GM18907 (cell line): Measurements from ENCODE around the gene CFAP74.
"Not testable (repeated sequence)": the region's sequence is repeated elsewhere in the genome, so short reads cannot be mapped to it uniquely, and the experiment has no call there.

Source experiments
- ATAC-seq: cut with Tn5 transposase; IDR thresholded peaks from one replicate; pipeline ENCODE4 v1.9.1; 2021; ENCODE audit warnings: mild to moderate bottlenecking, moderate library complexity; ENCODE audit not compliant: unreplicated experiment

The CFAP74 gene

DNA sequence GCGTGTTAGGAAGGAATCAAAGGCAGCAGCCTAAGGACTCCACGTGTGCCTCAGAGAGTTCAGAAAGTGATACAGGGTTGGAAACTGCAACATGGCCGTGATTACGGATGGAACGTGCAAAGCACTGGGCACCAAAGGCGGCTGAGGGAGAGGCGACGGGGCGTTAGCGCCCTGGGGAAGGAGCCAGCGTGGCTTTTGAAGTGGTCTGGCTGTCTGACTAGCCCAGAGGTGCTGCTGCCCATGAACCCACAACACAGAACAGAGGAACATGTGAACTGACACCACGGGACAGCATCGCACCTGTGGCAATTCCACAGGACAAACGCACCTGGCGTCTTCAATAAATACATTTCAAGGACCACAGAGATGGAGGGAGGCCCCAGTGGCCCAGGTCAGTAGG, 66.5 kb downstream of the CFAP74 start:
- ATAC-seq: no peak

DNA sequence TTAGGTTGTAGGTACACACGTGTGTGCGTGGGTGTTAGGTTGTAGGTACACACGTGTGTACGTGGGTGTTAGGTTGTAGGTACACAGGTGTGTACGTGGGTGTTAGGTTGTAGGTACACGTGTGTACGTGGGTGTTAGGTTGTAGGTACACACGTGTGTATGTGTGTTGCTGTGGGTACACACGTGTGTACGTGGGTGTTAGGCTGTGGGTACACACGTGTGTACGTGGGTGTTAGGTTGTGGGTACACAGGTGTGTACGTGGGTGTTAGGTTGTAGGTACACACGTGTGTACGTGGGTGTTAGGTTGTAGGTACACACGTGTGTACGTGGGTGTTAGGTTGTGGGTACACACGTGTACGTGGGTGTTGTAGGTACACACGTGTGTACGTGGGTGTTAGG, 68.7 kb downstream of the CFAP74 start:
- ATAC-seq: not testable (repeated sequence)

DNA sequence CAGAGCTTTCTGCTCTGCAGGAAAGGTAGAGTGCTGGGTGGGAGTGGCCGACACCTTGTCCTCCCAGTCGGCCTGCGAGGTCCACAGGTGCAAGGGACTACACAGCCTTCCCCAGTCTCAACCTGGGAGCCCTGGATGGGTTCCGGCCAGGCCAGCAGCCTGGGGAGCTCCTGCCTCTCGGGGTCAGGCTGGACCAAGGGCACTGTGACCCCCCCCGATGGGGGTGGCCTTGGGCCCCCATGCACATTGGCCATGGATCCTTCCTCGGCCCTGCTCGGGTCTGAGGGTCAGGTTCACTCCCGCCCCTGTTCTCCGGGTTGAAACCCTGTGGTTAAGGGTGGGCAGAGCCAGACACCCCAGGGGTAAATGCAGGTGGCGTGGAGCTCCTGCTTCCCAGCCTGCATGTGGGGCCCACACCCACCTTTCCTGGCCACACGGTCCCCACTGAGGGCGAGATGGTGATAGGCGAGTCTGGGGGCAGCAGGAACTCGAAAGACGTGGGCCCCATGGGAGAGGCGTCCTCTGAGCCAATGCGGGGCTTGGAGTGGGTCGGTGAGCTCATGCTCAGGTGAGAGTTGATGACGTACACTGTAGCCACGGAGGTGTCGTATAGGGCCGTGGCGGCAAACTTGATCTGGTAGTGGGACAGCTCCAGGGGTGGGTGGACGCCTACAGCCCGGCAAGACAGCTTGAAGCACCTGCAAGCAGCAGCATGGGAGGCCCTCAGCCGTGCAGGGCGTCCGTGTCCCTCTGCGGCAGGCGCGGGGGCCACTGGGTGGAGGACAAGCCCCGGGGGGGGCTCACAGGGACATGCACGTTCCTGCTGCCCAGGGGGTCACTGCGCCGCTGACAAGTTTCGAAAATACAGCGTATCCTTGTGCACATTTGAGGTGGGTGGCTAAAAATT, 73.7 kb downstream of the CFAP74 start:
- ATAC-seq: no peak

DNA sequence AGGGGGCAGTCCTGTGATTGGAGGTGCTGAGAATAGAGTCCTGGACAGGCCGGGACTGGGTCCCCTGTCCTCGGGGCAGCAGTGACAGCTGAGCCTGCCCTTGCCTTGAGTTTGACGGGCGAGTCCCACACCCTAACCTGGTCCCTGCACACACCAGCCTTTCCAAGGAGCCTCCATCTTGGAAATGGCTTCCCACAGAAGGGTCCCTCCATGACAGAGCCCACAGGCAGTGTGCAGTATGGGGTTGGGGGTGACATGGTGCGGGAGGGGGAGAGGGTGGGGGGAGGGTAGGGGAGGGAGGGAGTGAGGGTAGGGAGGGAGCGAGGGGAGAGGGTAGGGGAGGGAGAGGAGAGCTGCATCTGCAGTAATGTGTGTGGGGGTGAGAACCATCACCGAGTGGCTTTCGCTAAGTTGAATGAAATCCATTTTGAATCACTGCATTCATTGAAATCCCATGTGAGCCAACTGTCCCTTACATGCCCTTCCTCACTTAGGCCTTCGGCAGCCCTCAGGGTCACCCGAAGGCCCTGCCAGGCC, 74.4 kb downstream of the CFAP74 start:
- no peak for ATAC-seq

DNA sequence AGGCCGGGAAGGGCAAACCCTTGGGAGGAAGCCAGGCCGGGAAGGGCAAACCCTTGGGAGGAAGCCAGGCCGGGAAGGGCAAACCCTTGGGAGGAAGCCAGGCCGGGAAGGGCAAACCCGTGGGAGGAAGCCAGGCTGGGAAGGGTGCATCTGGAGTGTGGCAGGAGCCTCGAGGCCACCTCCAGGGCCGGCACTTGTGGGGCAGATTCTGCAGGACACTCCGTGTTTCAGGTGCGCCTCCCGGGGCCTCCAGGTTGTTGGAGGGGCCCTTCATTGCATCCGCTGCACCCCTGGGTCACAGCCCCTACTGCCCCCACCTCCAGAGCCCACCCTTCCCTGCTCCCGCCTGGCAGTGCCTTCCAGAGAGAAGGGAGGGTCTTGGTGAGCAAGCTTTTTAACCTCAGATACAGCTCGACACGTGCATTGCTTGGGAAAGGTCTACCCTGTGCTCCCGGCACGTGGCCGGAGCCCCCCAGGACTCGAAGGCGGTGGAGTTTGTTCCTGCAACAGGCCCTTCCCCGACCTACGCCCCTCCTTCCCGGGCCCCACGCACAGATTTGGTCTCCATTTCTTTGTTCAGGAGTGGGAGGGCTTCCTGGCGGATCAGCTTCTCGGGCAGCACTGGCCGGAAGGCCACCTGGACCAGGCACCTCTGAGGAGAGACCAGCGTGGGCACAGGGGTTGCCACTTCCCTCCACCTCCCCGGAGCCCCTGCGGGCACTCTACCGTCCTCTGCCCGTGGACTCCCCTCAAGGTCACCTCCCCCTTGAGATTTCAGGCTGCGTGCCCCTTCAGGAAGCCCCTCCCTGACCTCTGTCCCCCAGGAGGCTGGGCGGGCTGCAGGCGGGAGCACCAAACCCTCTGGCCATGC, 75.1 kb downstream of the CFAP74 start:
- ATAC-seq: no peak

DNA sequence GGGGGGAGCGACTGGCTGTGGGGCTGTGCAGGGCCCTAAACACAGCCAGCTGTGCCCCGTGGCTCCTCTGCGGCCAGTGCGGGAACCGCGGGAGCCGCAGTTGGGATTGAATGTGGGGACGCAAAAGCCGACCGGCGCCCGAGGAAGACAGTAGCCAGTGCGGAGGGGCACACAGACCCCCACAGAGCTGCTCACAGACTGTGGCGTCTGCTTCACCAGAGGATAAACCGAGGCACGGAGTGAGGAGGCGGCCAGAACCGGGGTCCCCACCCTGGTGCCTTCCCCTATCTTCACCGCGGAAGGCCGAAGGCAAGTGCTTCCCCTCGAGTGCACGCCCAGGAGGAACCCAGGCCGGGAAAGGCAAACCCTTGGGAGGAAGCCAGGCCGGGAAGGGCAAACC, 75.8 kb downstream of the CFAP74 start:
- ATAC-seq: no peak

DNA sequence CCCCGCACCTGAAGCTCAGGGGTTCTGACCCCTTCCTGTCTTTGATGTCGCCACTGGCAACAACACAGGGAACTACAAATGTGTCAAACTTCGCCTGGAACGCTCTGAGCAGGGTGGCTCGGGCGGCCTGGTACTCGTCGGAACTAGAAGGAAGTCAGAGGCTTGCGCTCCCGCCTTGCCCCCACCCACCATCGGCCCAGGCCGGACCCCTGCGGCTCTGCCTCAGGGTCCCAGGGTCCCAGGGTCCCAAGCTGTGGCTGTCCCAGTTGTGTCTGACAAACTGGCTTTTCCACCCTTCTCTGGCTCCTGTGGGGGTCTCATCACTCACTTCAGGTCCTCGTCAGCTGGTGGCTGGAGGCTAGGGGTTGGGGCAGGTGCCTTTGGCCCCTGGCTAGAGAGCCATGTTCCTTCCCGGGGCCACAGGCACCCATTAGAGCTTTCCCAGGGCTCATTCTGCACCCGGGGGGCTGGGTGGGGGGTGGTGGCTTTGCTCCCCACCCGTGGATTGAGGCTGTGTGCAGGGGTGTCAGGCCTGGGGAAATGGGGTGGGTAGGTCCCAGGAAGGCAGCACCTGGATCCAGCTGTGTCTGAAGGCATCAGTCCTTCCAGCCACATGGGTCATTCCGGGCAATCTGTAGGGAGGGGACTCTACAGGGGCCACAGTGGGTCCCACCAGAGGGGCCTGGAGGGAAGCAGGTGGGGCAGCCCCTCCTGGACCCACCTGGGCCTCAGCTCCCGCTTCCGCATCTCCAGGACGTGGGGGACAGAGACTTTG, 76.5 kb downstream of the CFAP74 start:
- no peak for ATAC-seq

DNA sequence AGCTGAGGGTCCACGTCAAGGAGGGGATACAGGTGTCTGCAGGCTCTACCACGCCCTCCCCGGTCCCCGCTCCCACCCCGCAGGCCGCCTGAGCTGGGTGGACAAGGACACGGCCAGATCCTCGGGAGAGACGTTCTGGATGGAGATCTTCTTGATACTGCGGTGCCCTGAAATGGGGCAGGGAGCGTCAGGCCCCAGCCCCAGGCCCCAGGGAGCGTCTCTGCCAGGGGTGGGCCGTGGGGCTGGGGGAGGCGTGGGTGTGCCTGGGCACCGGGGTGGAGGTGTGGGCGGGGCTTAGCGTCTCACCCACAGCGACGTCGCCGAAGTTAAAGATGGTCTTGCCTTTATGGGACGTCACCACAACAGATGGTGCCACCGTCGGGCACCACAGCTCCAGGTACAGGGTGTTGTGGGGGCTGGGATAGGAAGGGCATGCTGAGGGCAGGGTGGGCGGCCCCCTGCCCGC, 77.2 kb downstream of the CFAP74 start:
- ATAC-seq: no peak

DNA sequence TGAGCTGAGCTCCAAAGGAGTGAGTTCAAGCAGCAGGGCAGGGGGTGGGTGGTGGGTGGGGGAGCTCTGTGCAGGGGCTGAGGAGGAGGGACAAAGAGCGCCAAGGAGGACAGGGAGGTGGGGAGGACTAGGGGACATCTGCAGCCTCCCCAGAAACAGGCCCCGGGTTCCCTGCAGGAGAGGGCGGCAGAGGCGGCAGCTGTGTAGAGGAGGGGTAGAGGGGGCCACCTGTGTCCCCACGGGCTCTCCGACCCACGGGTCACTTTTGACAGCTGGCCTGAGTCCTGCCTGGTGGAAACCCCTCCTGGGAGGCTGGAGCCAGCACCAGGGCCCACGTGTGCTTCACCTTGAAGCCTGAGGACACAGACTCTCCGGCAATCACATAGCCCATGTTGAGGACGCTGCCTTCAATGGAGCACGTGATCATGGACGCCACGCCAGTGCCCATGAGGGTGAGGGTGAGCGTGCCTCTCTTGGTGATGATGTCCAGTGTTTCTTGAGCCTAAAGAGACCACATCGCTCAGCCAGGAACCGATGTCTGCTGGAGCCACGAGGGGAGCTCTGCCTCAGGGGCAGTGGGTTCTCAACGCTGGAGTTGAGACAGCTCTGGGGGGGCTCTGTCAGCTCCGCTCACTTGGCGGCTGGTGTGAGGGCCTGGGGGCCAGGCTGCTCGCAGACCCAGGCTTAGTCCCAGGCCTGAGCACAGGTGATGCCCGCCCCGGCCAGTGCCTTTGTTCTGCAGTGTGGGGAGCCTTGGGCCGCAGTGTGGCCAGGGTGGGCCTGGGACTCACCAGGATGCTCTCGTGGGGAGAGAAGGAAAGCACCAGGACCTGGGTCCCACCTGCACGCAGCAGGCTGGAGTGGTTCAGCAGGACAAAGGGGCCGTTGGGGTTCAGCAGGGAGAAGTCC, 77.9 kb downstream of the CFAP74 start:
- ATAC-seq: no peak

DNA sequence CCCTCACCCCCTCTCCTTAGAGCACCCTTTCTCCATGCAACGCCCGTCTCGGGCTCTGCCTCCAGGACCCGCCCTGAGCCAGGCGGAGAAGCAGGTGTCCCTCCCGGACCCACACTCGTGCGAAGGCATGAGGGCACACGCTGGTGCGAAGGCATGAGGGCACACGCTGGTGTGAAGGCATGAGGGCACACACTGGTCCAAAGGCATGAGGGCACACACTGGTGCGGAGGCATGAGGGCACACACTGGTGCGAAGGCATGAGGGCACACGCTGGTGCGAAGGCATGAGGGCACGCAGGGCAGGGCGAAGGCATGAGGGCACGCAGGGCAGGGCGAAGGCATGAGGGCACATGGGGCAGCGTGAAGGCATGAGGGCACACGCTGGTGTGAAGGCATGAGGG, 78.7 kb downstream of the CFAP74 start:
- ATAC-seq: no peak

DNA sequence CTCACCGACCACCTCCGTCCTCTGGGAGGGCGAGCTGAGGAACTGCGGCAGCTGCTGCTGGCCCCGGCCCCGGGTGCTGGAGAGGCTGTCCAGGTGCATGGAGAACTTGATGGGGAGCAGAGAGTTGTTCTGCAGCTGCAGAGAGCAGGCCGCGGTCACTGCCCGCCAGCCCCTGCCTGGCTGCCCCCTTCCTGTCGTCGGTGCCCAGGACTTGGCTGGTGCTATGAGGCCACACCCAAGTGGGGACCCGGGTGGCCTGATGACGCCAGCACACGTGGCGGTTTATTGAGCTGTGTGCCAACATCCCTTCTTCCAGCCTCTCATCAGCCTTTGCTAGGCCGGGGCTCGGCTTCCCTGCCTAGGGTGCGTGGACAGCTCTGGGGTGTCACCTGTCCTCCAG, 79.2 kb downstream of the CFAP74 start:
- no peak for ATAC-seq

DNA sequence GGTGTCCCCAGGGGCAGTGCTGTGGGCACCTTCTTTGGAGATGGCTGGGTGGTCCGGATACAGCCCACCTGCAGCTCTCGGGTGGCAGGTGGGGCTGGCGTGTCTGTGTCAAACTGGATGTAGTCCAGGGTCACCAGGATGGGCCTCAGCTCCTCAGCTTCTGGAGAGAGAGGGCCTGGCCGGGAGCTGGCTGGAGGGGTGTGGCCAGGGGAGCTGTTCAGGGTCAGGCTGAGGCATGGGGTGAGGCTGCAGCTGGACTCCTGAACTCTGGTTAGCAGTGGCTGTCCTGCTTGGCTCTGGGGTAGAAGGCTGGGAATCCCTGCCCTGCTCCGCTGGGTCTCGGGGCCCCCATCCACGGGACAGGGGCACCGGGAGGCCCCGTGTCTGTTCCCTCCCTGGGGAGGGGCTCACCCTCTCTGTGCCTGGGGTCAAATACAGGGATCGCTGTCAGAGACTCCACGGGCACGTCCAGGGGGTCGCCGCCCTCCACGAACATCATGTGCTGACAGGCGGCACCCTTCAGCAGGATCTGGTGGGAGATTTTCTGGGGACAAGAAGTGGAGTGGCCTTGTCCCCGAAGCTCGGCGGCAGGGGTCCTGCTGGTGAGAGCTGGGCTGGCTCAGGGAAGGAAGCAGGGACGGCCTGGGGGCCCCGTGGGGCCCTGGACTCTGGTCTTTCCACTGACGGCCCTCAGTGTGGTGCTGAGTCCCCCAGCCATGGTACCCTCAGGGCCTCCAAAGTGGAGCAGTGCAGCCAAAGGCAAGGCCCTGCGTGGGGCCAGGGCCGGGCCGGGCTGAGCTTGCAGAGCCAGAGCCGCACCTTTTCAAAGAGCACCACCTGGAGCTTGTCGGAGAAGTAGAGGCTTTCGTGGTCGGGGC, 80.4 kb downstream of the CFAP74 start:
- ATAC-seq: no peak

DNA sequence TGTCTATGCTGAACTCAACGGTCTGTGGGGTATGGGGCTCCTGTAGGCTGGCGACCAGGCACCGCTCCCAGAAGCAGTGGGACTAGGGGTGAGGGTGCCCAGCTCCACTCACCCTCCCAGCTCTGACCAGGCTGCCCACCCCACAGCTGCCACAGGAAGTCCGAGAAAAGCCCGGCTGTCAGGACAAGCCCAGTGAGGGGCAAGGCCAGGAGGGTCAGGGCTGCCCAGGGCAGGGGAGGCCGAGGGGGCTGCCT, 81.0 kb downstream of the CFAP74 start:
- no peak for ATAC-seq

DNA sequence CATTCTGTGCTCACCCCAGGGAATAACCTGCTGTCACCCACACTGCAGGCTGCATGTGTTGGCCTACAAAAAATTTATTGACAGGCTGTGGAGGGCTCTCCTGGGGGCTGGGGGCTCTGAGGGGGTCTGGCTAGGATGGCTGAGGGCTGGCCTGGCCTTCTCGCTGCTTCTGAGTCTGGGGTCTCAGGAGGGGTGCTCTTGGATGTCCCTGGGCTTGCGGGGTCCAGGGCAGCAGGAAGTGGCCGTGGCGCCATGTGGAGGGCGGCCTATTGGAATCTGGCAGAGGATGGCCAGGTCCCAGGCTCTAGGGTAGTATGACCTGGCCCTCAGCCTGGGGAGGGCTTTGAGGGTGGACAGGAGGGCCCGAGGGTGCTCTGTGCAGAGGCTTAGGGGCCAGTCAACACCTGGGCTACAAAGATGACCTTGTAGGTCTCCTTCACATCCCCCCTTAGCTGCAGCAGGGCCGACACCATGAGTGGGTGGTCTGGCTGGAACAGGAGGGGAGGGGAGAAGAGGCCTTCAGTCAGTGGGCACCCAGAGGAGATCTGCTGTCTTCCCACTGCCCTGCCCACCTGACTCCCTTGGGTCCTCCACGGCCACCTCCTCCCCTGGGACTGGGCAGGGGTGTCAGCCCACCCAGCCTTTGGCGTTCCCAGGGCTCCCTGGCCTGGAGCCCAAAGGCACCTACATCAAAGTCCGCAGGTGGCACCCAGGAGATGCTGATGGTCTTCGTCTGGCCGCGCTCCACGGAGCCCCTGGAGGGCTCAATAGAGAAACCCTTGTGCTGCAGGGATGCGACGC, 81.5 kb downstream of the CFAP74 start:
- ATAC-seq: no peak

DNA sequence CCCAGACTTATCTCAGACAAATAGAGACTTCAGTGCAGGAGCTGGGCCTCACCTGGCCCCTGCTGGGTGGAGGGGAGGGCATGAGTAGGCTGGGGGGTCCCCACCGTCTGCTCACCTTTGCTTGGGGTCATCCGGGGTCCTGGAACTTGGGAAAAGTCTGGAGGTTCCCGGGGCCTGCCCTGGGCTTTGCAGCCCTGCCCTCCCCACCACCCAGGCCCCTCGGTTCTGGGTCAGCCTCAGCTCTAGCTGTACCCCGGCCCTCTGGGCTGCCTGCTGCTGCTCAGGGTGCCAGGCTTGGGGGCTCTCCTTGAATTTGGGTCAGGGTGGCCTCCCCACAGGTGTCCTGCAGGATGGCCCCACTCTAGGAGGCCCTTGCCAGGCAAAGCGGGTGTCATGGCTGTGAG, 82.1 kb downstream of the CFAP74 start:
- ATAC-seq: no peak

DNA sequence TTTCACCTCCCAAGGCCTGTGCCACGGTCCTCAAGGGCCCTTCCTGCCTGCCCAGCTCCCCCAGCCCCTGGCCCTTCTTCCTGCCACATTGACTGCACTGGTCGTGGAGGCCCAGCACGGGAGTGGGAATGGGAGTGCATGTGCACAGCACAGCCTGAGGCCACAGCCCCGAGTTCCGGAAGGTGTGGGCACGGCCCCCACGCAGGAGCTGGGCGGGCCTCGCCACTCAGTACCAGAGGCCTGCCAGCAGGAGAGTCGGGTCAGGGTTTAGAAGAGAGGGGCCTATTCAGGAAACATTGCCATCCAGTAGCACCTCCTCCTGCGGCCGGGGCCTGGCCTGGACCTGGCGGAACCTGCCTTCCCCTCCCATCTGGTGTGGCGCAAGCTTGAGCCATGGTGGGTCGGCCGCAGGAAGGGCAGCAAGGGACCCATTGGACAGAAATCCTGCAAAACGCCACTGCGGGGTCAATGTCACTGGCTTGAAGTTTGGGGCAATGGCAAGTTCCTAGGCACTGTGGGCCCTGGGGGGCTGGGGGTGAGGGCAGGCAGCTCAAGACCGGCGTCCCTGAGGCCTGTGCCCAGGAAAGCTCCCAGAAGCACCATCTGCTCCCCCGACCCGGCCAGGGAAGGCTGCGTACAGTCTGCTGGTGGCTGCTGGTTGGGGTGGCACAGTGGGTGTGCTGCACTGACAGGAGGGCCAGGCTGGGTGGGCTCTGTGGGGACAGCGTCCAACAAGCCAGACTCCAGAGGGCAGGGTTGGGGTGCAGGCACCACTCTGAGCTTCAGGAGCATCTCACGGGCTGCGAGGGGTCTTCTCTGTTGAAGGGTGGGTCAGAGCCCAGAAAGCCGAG, 82.8 kb downstream of the CFAP74 start:
- no peak for ATAC-seq

DNA sequence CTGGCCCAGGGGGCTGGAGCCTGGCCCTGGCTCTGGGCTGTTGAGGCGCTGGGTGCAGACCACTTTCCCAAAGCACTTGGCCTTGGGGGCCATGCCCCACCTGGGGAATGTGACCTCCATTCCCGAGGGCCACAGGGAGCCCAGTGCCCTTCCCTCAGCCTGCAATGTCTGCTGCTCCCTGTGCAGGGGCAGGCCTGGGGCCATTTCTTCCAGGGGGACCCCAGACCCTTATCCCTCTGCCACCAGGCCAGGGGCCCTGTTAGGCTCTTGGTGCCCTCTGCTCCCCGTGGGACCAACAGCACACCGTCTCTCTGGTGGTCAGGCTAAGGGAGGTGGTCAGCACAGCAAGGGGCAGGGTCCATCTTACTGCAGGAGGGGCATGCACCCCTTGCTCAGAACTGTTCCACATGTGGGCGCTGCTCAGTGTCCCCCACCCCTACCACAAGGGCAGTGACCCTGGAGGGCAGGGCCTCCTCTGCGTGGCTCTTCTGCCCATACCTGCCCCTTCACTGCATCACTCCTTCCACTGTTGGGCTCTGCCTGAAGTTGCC, 83.5 kb downstream of the CFAP74 start:
- ATAC-seq: no peak
